Panc1 (cell line): Measurements from ENCODE around the gene RNU5B-1. TPM values are rescaled to one million over a fixed set of nuclear protein-coding genes. Genes with fewer than 3 reads are reported as not detected.

Experiments
- ATAC-seq: fragments of 200-7000 bp; cut with Tn5 transposase; 2 replicates; pipeline ENCODE4 v1.9.1; 2020; ENCODE audit warnings: mild to moderate bottlenecking, moderate library complexity
- BruUV-seq: library from RNA; stranded (reverse); fragments of 400-500 nt; replicated peaks from 2 replicates; lab custom pipeline; 2021; lab: Mats Ljungman, UMichigan
- CTCF ChIA-PET: fragments of 300-600 bp; sonication (Branson Sonifier 250); formaldehyde crosslinking; loops from one replicate; lab custom pipeline; 2022; ENCODE audit warnings: antibody characterized with exemption; lab: Charles Lee
- POLR2A ChIA-PET: fragments of 300-600 bp; sonication (Branson Sonifier 250); formaldehyde crosslinking; loops from one replicate; lab custom pipeline; 2022; ENCODE audit warnings: antibody characterized with exemption; lab: Charles Lee
- DNase-seq: peaks from one replicate; pipeline ENCODE4 v3.0.0-alpha.2; 2010; ENCODE audit warnings: low read depth, low spot score
- H3K27ac ChIP-seq: 2 replicates; pipeline ENCODE4 v1.5.1; 2011; ENCODE audit warnings: mild to moderate bottlenecking, low read length, inconsistent platforms
- H3K27me3 ChIP-seq: fragments of 200-500 bp; sonication (Bioruptor generic); 2 replicates; pipeline ENCODE4 v1.6.0; 2014; ENCODE audit warnings: low read length, inconsistent platforms; ENCODE audit not compliant: control insufficient read depth, insufficient read depth
- H3K36me3 ChIP-seq: fragments of 200-500 bp; sonication (Bioruptor generic); 2 replicates; pipeline ENCODE4 v1.5.1; 2014; ENCODE audit warnings: inconsistent platforms, mild to moderate bottlenecking, low read length, moderate library complexity; ENCODE audit not compliant: control insufficient read depth, insufficient read depth
- H3K4me1 ChIP-seq: 2 replicates; pipeline ENCODE4 v1.5.1; 2011; ENCODE audit warnings: inconsistent platforms, mild to moderate bottlenecking, low read length, moderate library complexity; ENCODE audit not compliant: control insufficient read depth, insufficient read depth
- H3K4me3 ChIP-seq, 2 experiments: 2 replicates each; pipeline ENCODE4 v1.5.1; 2011 to 2012; ENCODE audit warnings: low read depth in 2 of 2, low read length in 2 of 2, mild to moderate bottlenecking in 2 of 2, inconsistent platforms in 1 of 2, moderate library complexity in 1 of 2
- H3K9me3 ChIP-seq: fragments of 200-500 bp; sonication (Bioruptor generic); 2 replicates; pipeline ENCODE4 v1.5.1; 2014; ENCODE audit warnings: low read depth, mild to moderate bottlenecking, inconsistent platforms, low read length, moderate library complexity; ENCODE audit not compliant: control insufficient read depth, insufficient read depth
- CTCF ChIP-seq: fragments of 450-650 bp; IDR thresholded peaks from 2 replicates; pipeline ENCODE4 v1.5.1; 2017; ENCODE audit warnings: mild to moderate bottlenecking
- POLR2AphosphoS5 ChIP-seq: IDR thresholded peaks from 2 replicates; pipeline ENCODE4 v1.6.1; 2012; ENCODE audit warnings: mild to moderate bottlenecking, low read depth, low read length, moderate library complexity
- SIN3A ChIP-seq: IDR thresholded peaks from 2 replicates; pipeline ENCODE4 v1.6.1; 2012; ENCODE audit warnings: low read depth, mild to moderate bottlenecking, low read length, moderate library complexity, borderline replicate concordance; ENCODE audit not compliant: insufficient read depth
- TCF7L2 ChIP-seq: IDR thresholded peaks from 2 replicates; pipeline ENCODE4 v1.6.1; 2011; ENCODE audit warnings: mild to moderate bottlenecking, low read depth, low read length, inconsistent platforms
- in situ Hi-C: cut with HindIII; loops from 2 replicates; pipeline ENCODE4 v1.10.0; 2016; ENCODE audit warnings: low sequenced_read_pairs, low pct_unique_long_range_greater_than_20kb
- intact Hi-C: fragments of 100-400 bp; cut with micrococcal nuclease; formaldehyde crosslinking; loops from one replicate; pipeline ENCODE4 v1.10.0; 2022; ENCODE audit not compliant: unreplicated experiment
- total RNA-seq: library from RNA; stranded (reverse); gene quantifications from one replicate; pipeline ENCODE4 v1.2.1, GENCODE V29; 2021; ENCODE audit not compliant: unreplicated experiment
- TF ChIP-seq, protein P1 (sequence below), 2 experiments: IDR thresholded peaks; 2 replicates each; pipeline ENCODE4 v1.6.1; 2011 to 2012; ENCODE audit warnings: low read depth in 2 of 2, control low read depth in 1 of 2, low read length in 1 of 2, mild to moderate bottlenecking in 1 of 2, moderate library complexity in 1 of 2; ENCODE audit not compliant: insufficient read depth in 1 of 2

The RNU5B-1 gene
- total RNA-seq, 1 experiment from 2014 or later = not detected

DNA sequence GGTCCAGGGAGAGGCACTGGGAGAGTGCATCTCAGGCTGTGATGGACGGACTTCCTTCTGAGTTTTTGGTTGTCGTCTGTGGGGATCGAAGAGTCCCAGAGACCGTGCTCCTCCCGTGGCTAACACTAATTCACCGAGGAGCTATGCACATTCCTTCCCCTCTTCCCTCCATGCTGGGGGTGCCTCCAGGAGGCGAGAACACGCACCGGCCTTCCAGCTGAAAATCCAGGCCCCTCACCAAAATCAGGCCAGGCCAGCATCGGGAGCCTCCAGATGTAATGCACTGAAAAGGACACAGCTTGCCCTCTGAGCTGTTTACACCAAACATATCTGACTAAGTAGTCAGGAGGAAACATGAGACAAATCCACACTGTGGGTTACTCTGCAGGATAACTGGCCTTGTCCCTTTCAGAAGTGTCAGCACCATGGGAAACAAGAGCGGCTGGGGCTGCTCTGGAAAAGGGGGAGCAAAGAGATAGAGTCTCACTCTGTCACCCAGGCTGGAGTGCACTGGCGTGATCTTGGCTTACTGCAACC is 5.5 kb downstream of the RNU5B-1 start:
- H3K36me3 ChIP-seq = no peaks in the 10 kb centered on the region
- in situ Hi-C loops (no loop called here), intact Hi-C loops (no loop called here)
- no TSS peak for BruUV-seq
- POLR2A ChIA-PET = no interaction called here
- H3K4me1 ChIP-seq = peaks cover 12% of the 10 kb centered on the region; the same call in 1 of the 2 replicates
- DNase-seq = no peak
- no peak for ATAC-seq
- TF ChIP-seq TCF7L2 (no peak), SIN3A (no peak), POLR2AphosphoS5 (no peak), CTCF (no peak)
- TF ChIP-seq, protein P1, sequence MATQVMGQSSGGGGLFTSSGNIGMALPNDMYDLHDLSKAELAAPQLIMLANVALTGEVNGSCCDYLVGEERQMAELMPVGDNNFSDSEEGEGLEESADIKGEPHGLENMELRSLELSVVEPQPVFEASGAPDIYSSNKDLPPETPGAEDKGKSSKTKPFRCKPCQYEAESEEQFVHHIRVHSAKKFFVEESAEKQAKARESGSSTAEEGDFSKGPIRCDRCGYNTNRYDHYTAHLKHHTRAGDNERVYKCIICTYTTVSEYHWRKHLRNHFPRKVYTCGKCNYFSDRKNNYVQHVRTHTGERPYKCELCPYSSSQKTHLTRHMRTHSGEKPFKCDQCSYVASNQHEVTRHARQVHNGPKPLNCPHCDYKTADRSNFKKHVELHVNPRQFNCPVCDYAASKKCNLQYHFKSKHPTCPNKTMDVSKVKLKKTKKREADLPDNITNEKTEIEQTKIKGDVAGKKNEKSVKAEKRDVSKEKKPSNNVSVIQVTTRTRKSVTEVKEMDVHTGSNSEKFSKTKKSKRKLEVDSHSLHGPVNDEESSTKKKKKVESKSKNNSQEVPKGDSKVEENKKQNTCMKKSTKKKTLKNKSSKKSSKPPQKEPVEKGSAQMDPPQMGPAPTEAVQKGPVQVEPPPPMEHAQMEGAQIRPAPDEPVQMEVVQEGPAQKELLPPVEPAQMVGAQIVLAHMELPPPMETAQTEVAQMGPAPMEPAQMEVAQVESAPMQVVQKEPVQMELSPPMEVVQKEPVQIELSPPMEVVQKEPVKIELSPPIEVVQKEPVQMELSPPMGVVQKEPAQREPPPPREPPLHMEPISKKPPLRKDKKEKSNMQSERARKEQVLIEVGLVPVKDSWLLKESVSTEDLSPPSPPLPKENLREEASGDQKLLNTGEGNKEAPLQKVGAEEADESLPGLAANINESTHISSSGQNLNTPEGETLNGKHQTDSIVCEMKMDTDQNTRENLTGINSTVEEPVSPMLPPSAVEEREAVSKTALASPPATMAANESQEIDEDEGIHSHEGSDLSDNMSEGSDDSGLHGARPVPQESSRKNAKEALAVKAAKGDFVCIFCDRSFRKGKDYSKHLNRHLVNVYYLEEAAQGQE (IDR thresholded peaks at IDR 0.05; ENCODE audit: insufficient read depth in 1 of 2, low read depth in 2 of 2, low read length in 1 of 2) = no peak
- no peak overlapping the region for H3K27ac ChIP-seq
- CTCF ChIA-PET = no interaction called here
- H3K27me3 ChIP-seq = no peaks in the 10 kb centered on the region
- H3K4me3 ChIP-seq = no peak overlapping the region
- no peaks in the 10 kb centered on the region for H3K9me3 ChIP-seq

GRCh38 chr15:65310431-65311137 is 6.1 kb downstream of the RNU5B-1 start:
- no peak for TF ChIP-seq CTCF
- TF ChIP-seq SIN3A = no peak
- TF ChIP-seq, protein P1 (IDR thresholded peaks at IDR 0.05; ENCODE audit: insufficient read depth in 1 of 2, low read depth in 2 of 2, low read length in 1 of 2) = no peak
- no peak for TF ChIP-seq TCF7L2
- TF ChIP-seq POLR2AphosphoS5 = no peak
- in situ Hi-C loops (no loop called here), intact Hi-C loops (no loop called here)
- Histone ChIP-seq H3K4me3 (no peak overlapping the region), H3K4me1 (peaks cover 5% of the 10 kb centered on the region; the same call in 1 of the 2 replicates), H3K36me3 (no peaks in the 10 kb centered on the region), H3K9me3 (no peaks in the 10 kb centered on the region), H3K27me3 (no peaks in the 10 kb centered on the region), H3K27ac (no peak overlapping the region)
- ATAC-seq (no peak), DNase-seq (no peak)
- BruUV-seq = no TSS peak
- POLR2A ChIA-PET = interaction anchor here (0.6 kb wide), 1 partner anchor 690 kb away, joined by 4 read pairs; no protein-coding TSS in a partner anchor
- CTCF ChIA-PET = no interaction called here
